Prostate gland (tissue), 2 donors: ENCODE results near the gene STAG1. TPM values are rescaled to one million over a fixed set of nuclear protein-coding genes. Genes with fewer than 3 reads are reported as not detected.
"Not testable (repeated sequence)": the region's sequence is repeated elsewhere in the genome, so short reads cannot be mapped to it uniquely, and the experiment has no call there.

Source experiments
- DNase-seq: peaks from one replicate; pipeline ENCODE4 v3.0.0-alpha.2; 2019; ENCODE audit warnings: low spot score
- H3K27ac ChIP-seq, 2 donors: fragments of 200-600 bp; sonication (generic); 2 replicates each; pipeline ENCODE4 v1.5.1; 2017 to 2019
- H3K27me3 ChIP-seq: fragments of 200-600 bp; sonication (generic); replicated peaks from 2 replicates; pipeline ENCODE4 v1.5.1; 2019; ENCODE audit not compliant: insufficient read depth
- H3K36me3 ChIP-seq, 2 donors: fragments of 200-600 bp; sonication (generic); 1 replicate in 1 of 2; 2 replicates in 1 of 2; pipeline versions ENCODE4 v1.5.1 to v1.8.1; 2017 to 2019
- H3K4me1 ChIP-seq: fragments of 200-600 bp; sonication (generic); replicated peaks from 2 replicates; pipeline ENCODE4 v1.5.1; 2019
- H3K4me3 ChIP-seq, 2 donors: fragments of 200-600 bp; sonication (generic); 2 replicates each; pipeline ENCODE4 v1.5.1; 2017 to 2019
- H3K9me3 ChIP-seq: fragments of 200-600 bp; sonication (generic); 2 replicates; pipeline ENCODE4 v1.5.1; 2017
- CTCF ChIP-seq, 4 experiments: fragments of 200-600 bp in 2 of 4; fragments of 450-650 bp in 2 of 4; sonication (generic) in 2 of 4; IDR thresholded peaks; 1 replicate in 3 of 4; 2 replicates in 1 of 4; pipeline ENCODE4 v1.5.1; 2016 to 2019; ENCODE audit warnings: antibody characterized with exemption in 4 of 4, mild to moderate bottlenecking in 2 of 4, moderate library complexity in 2 of 4
- POLR2A ChIP-seq: fragments of 450-650 bp; IDR thresholded peaks from one replicate; pipeline ENCODE4 v1.6.1; 2016; ENCODE audit warnings: antibody characterized with exemption, mild to moderate bottlenecking
- POLR2AphosphoS5 ChIP-seq: sonication (generic); formaldehyde crosslinking; IDR thresholded peaks from one replicate; pipeline ENCODE4 v1.6.1; 2017; ENCODE audit warnings: antibody characterized with exemption
- WGBS: methylation state at CpG from one replicate; pipeline ENCODE4 v1.1.5; 2018; 5-methylcytosine and 5-hydroxymethylcytosine counted together
- intact Hi-C: fragments of 100-400 bp; cut with DNase I; formaldehyde crosslinking; loops from one replicate; pipeline ENCODE4 v1.14.2; 2022
- total RNA-seq, 2 donors: library from RNA; depleted of rRNA; stranded (reverse); fragments of >200 nt; gene quantifications; one replicate each; pipeline ENCODE4 v1.1.0, GENCODE V29; 2016

STAG1 gene
- total RNA-seq, 2 donors from 2014 or later = 21.9 to 34.1 TPM

- intact Hi-C loops = no loop called here
- Histone ChIP-seq H3K4me3 (no peak overlapping the region), H3K27me3 (no peaks in the 10 kb centered on the region), H3K36me3 (no peaks in the 10 kb centered on the region), H3K4me1 (no peaks in the 10 kb centered on the region), H3K9me3 (no peaks in the 10 kb centered on the region), H3K27ac (no peak overlapping the region)
- DNase-seq = no peak
- 95% methylated on average over 4 of the region's 4 CpGs for WGBS
- no peak for TF ChIP-seq POLR2A
- TF ChIP-seq CTCF (IDR thresholded peaks at IDR 0.05) = no peak
- no peak for TF ChIP-seq POLR2AphosphoS5
Measured at GRCh38 chr3:136495213-136495612, 257.0 kb downstream of the STAG1 start.

GRCh38 chr3:136490646-136491405, 261.4 kb downstream of the STAG1 start:
- WGBS = 93% methylated on average over 4 of the region's 4 CpGs
- H3K27ac ChIP-seq = no peak overlapping the region
- intact Hi-C loops = no loop called here
- no peaks in the 10 kb centered on the region for H3K36me3 ChIP-seq
- no peaks in the 10 kb centered on the region for H3K4me1 ChIP-seq
- no peak for DNase-seq
- H3K4me3 ChIP-seq = no peak overlapping the region
- H3K9me3 ChIP-seq = no peaks in the 10 kb centered on the region
- no peaks in the 10 kb centered on the region for H3K27me3 ChIP-seq
- no peak for TF ChIP-seq POLR2AphosphoS5
- TF ChIP-seq CTCF (IDR thresholded peaks at IDR 0.05) = no peak
- TF ChIP-seq POLR2A = no peak

GRCh38 chr3:136485777-136486176, 266.4 kb downstream of the STAG1 start:
- DNase-seq = no peak
- no peaks in the 10 kb centered on the region for H3K4me1 ChIP-seq
- no peaks in the 10 kb centered on the region for H3K27me3 ChIP-seq
- H3K27ac ChIP-seq = no peak overlapping the region
- no peak for TF ChIP-seq CTCF (IDR thresholded peaks at IDR 0.05)
- TF ChIP-seq POLR2A = no peak
- no peak for TF ChIP-seq POLR2AphosphoS5
- no peaks in the 10 kb centered on the region for H3K36me3 ChIP-seq
- no peak overlapping the region for H3K4me3 ChIP-seq
- 97% methylated on average over 1 of the region's 1 CpG for WGBS
- H3K9me3 ChIP-seq = no peaks in the 10 kb centered on the region
- intact Hi-C loops = no loop called here

GRCh38 chr3:136476280-136476679, 275.9 kb downstream of the STAG1 start:
- no peaks in the 10 kb centered on the region for H3K4me1 ChIP-seq
- DNase-seq = no peak
- 100% methylated on average over 1 of the region's 1 CpG for WGBS
- no peaks in the 10 kb centered on the region for H3K27me3 ChIP-seq
- TF ChIP-seq POLR2AphosphoS5 (no peak), POLR2A (no peak), CTCF (IDR thresholded peaks at IDR 0.05) (no peak)
- H3K36me3 ChIP-seq = no peaks in the 10 kb centered on the region
- intact Hi-C loops = no loop called here
- no peaks in the 10 kb centered on the region for H3K9me3 ChIP-seq
- H3K27ac ChIP-seq = no peak overlapping the region
- H3K4me3 ChIP-seq = no peak overlapping the region

DNA sequence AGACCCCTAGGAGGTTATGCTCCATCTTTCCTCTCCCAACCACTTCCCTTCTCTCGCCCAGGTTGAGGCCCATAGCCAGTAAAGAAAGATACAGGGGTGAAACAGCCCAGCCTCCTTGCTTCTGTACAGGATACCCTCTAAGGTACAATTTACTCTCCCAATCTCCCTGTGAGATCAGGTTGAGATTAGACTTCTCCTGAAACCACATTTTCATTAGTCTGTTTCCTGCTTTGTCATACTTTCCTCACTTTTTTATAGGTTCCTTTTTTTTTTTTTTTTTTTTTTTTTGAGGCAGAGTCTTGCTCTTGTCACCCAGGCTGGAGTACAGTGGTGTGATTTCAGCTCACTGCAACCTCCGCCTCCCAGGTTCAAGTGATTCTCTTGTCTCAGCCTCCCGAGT, 277.3 kb downstream of the STAG1 start:
- H3K4me1 ChIP-seq, H3K9me3 ChIP-seq, H3K4me3 ChIP-seq, H3K27me3 ChIP-seq, H3K36me3 ChIP-seq, H3K27ac ChIP-seq, intact Hi-C loops, DNase-seq: not testable (repeated sequence)
- 95% methylated on average over 3 of the region's 3 CpGs for WGBS
